Suprapubic skin (tissue), 4 donors: ENCODE results near the gene EEFSEC.

Experiments used
- CTCF ChIP-seq, 2 donors: fragments of 200-600 bp in 1 of 2; fragments of 450-650 bp in 1 of 2; sonication (generic) in 1 of 2; IDR thresholded peaks; one replicate each; pipeline ENCODE4 v1.5.1; 2016 to 2019; ENCODE audit warnings: antibody characterized with exemption in 2 of 2, mild to moderate bottlenecking in 1 of 2, moderate library complexity in 1 of 2
- EP300 ChIP-seq: sonication (generic); formaldehyde crosslinking; IDR thresholded peaks from one replicate; pipeline ENCODE4 v1.6.1; 2017; ENCODE audit warnings: antibody characterized with exemption
- POLR2A ChIP-seq, 2 donors: fragments of 450-650 bp; IDR thresholded peaks; one replicate each; pipeline ENCODE4 v1.6.1; 2017; ENCODE audit warnings: antibody characterized with exemption in 2 of 2, mild to moderate bottlenecking in 2 of 2, moderate library complexity in 2 of 2
- POLR2AphosphoS5 ChIP-seq, 3 donors: sonication (generic); formaldehyde crosslinking; IDR thresholded peaks; one replicate each; pipeline ENCODE4 v1.6.1; 2017; ENCODE audit warnings: antibody characterized with exemption in 3 of 3

- TF ChIP-seq CTCF (IDR thresholded peaks at IDR 0.05) (no peak), POLR2A (IDR thresholded peaks at IDR 0.05) (no peak), POLR2AphosphoS5 (IDR thresholded peaks at IDR 0.05) (no peak), EP300 (no peak)
These were observed 285.3 kb downstream of the EEFSEC start for GRCh38 chr3:128438488-128439072.
